ACHN (cell line): ENCODE data around the gene RNF38.
"Not testable (repeated sequence)": the region's sequence is repeated elsewhere in the genome, so short reads cannot be mapped to it uniquely, and the experiment has no call there.

Experiments
- DNase-seq: peaks from one replicate; pipeline ENCODE4 v3.0.0-alpha.2; 2015
- in situ Hi-C: cut with HindIII; loops from 2 replicates; pipeline ENCODE4 v1.10.0; 2017; ENCODE audit warnings: low sequenced_read_pairs, low pct_ligation_motif_present, low pct_unique_long_range_greater_than_20kb

The RNF38 gene

GRCh38 chr9:36399980-36400331, at the start of gene RNF38:
Gene RNF38, minus strand, starts transcription at chr9:36400269. Its CDS starts 161 bp downstream, at chr9:36400108.
- no peak for DNase-seq
- in situ Hi-C loops, result no loop called here

DNA sequence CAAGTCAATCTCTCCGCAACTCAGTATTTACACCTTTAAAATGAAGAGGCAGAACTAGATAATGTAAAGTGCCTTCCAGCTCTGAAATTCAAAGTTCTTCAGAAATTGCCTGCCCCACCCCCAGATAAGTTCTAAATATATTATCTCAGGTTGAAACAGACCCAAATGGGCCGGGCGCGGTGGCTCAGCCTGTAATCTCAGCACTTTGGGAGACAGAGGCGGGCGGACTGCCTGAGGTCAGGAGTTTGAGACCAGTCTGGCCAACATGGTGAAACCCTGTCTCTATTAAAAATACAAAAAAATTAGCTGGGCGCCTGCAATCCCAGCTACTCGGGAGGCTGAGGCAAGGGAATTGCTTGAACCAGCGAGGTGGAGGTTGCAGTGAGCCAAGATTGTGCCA, 48.5 kb upstream of the RNF38 start:
- in situ Hi-C loops, result not testable (repeated sequence)

GRCh38 chr9:36448017-36448416, 47.9 kb upstream of the RNF38 start:
- in situ Hi-C loops, result no loop called here
- no peak for DNase-seq

More for the DNA sequence above, 48.5 kb upstream of the RNF38 start:
- not testable (repeated sequence) for DNase-seq

GRCh38 chr9:36446678-36447077, 46.6 kb upstream of the RNF38 start:
- in situ Hi-C loops, DNase-seq: not testable (repeated sequence)

GRCh38 chr9:36445800-36446361, 45.8 kb upstream of the RNF38 start:
- in situ Hi-C loops, result no loop called here
- no peak for DNase-seq

DNA sequence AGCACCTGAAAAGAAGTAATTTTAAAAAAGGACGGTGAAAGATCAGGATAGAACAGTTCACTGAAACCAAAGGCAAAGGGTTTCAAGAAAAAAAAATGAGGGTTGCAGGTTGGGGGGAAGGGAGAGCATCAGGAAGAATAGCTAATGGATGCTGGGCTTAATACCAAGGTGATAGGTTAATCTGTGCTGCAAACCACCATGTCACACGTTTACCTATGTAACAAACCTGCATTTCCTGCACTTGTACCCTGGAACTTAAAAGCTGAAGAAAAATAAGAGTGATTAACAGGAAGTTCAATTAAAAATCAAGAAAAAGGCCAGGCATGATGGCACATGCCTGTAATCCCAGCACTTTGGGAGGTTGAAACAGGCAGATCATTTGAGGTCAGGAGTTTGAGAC, 44.1 kb upstream of the RNF38 start:
- in situ Hi-C loops, result no loop called here
- DNase-seq, result no peak

DNA sequence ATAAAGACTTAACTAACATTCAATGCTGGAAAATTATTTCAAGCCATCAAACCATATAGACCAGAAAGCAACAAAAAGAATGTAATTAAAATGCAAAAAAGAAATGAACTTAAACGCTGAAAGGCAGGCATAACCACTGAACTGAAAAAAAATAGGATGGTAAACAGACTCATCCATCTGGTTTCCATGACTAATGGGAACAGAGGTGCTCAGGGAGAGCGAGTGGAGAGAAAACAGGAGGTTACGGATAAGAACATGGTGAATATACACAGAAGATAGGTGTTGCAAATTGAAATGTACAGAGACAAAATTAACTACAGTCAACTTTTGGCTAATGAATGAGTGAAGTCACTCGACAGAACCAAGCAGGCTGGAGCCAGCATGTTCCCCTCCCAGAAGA, 43.5 kb upstream of the RNF38 start:
- in situ Hi-C loops, result no loop called here
- DNase-seq, result no peak

DNA sequence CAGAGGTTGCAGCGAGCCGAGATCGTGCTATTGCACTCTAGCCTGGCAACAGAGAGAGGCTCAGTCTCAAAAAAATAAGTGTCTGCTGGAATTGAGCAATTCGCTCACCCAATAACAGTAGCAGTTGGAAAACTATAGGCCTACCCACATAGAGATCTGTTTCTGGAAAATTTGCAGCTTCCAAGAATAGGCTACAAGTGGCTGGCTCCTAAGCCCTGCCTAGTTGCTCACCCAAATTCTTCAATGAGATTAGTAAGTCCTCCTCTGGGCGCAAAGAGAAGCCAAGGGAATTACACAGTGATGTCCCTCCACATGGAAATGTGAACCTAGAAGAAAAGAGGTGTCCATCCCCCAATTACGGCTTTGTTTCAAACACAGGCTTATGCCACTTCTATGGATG, 42.6 kb upstream of the RNF38 start:
- DNase-seq, result no peak
- in situ Hi-C loops, result no loop called here

DNA sequence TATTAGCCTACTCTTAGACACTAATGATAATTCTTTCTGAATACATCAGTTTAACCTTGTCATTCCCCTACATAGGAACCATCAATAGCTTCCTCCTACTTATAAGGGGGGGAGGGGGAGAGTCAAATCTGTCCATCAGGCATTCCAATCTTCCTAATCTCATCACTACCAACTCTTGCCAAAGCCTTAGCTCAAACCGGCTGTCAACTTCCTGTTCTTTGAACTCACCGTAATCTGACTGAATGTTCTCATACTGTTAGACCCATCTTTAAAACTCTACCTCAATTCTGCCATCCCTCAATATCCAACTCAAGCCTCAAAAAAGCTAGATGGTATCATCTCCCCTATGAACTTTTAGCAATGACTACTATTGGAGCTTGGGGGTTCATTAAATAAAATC, 41.9 kb upstream of the RNF38 start:
- in situ Hi-C loops, result no loop called here

DNA sequence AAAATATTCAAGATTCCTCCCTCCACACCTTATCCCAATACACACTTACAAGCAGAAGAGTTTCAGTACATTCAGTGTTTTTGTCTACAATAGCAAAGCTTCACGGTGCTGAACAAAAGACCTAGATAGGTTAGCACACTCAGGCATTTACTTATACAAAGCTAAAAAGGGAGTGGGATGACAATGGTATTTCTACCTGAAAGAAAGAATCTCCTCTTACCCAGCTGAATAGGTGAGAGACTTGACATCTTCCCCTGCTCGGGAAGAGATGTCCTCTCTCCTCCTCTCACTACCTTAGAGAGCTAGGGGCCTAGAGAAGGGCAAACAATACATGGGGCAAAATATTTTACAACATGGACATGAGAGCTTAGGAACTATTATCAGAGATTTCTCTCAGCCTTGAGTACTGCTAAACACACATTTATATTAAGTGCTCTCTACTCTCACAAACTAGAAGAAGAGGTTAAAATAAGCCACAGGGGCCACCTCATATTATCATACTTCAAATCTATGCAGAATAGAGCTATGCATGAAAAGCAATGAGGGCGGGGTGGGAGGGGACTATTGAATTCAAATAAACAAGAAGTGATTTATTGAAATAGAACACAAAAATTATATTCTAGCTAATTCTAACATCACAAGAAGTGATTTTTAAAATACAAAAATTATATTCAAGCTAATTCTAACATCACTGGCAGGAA, 38.6 kb upstream of the RNF38 start:
- no peak for DNase-seq
- in situ Hi-C loops, result no loop called here

More for the DNA sequence above, 41.9 kb upstream of the RNF38 start:
- DNase-seq, result no peak

DNA sequence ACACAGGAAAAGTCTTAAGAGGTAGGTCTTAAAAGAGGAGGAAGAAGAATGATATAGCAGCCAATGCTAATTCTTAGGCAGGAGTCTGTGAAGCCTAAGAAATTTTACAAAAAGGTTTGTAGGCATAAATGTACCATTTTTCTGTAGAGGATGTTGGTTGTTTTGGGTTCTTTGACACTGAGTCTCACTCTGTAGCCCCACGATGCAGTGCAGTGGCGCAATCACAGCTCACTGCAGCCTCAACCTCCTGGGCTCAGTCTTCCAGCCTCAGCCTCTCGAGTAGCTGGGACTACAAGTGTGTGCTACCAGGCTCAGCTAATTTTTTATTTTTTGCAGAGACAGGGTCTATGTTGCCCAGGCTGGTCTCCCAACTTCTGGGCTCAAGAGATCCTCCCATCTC, 37.7 kb upstream of the RNF38 start:
- DNase-seq, result no peak

GRCh38 chr9:36436909-36437308, 36.8 kb upstream of the RNF38 start:
- DNase-seq, result no peak

More for the DNA sequence above, 37.7 kb upstream of the RNF38 start:
- in situ Hi-C loops, result no loop called here

DNA sequence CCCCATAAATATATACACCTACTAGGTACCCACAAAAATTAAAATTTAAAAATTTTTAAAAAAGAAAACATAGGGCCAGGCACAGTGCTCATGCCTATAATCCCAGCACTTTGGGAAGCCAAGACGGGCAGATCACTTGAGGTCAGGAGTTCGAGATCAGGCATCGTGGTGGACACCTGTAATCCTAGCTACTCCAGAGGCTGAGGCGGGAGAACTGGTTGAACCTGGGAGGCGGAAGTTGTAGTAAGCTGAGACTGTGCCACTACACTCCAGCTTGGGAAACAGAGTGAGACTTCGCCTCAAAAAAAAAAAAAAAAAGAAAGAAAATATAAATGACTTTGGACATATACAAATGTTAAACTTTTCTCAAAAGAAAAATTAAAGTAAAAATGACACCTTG, 33.3 kb upstream of the RNF38 start:
- no peak for DNase-seq
- in situ Hi-C loops, result no loop called here

More at GRCh38 chr9:36436909-36437308, 36.8 kb upstream of the RNF38 start:
- in situ Hi-C loops, result no loop called here

GRCh38 chr9:36431078-36431477, 31.0 kb upstream of the RNF38 start:
- no peak for DNase-seq
- in situ Hi-C loops, result no loop called here

DNA sequence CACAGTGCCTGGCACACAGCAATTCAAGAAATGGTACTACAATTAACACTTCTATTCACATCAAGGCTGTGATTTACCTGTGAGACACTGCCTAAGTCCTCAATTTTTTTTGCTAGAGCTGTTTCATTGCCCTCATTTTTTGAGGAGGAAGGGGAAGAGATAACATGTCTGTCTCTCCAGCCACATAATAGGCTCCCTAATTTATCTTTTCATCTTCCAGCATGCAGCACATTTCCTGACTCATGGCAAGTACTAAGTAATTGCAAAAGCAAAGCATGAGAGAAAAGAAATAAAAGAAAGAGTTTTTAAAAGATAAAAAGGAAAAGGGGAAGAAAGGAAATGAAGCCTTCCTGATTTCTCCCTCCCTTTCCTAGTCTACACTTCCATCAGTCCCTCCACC, 26.9 kb upstream of the RNF38 start:
- in situ Hi-C loops, result no loop called here
- no peak for DNase-seq

DNA sequence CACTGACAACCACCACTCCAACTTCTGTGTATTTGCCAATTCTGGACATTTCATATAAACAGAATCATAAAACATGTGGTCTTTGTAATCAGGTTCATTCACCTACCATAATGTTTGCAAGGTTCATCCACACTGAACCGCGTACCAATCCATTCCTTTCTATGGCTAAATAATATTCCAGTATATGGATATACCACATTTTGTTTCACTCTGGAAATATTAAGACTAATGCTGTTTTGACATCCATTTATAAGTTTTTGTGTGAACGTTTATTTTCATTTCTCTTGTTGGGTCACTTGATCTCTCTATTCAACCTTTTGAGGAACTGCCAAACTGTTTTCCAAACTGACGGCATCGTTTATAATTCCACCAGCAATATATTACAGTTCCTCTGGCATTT, 26.3 kb upstream of the RNF38 start:
- DNase-seq, result no peak
- in situ Hi-C loops, result no loop called here

DNA sequence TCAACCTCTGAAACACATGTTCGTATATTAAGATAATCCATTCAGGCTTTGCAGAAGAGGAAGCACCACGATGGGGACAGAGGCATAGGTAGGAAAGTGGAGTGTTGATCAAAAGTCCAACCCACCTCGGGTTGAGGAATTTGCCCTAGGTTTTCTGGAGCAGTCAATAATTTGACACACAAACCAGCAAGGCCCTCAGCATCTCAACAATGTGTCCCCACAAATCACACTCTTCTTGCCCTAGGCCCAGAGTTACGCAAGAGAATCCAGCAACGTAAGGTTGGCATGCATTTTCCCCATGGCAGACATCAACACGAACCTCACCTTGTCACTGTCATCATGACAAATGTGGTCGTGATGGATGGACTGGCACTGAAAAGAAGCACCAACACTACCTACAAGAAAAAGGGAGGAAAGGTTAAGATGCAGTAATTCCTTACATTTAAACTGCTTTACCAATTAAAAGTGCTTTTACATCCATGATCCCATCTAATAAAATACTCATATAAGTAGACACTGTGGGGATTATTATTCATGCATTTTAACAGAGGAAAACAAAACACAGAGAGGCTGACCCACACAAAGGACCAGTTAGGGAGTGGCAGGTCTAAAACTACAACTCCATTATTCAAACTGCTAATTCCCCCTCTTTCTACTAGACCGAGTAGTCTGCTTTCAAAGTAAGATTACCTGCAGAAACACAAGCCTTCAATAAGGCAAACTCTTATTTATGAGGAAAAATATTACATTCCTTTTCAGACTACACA, 24.4 kb upstream of the RNF38 start:
- no peak for DNase-seq
- in situ Hi-C loops, result no loop called here

- in situ Hi-C loops, result no loop called here
- DNase-seq, result no peak
Observed at GRCh38 chr9:36423206-36423605, 23.1 kb upstream of the RNF38 start.

DNA sequence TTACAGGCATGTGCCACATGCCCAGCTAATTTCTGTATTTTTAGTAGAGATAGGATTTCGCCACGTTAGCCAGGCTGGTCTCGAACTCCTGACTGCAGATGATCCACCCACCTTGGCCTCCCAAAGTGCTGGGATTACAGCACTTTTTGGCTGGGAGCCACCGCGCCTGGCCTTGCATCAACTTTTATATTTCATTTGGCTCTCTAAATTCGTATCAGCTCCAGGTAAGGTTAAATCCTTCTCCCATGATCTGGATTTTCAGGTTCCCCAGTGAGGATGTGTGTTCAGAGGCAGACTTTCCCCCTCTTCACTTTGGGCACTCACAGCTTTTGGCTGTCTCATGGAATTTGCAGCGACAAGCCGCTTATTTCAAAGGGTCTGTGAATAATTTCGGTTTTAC, 16.8 kb upstream of the RNF38 start:
- in situ Hi-C loops, result no loop called here
- DNase-seq, result no peak
